OCI-LY7 (cell line): ENCODE data around the gene IGF1R. TPM values are rescaled to one million over a fixed set of nuclear protein-coding genes. Genes with fewer than 3 reads are reported as not detected.

Source experiments
- BruUV-seq: library from RNA; stranded (reverse); fragments of 400-500 nt; replicated peaks from 2 replicates; lab custom pipeline; 2021; lab: Mats Ljungman, UMichigan
- CTCF ChIA-PET: fragments of 300-600 bp; sonication (Branson Sonifier 250); formaldehyde crosslinking; loops from one replicate; lab custom pipeline; 2022; ENCODE audit warnings: antibody characterized with exemption; ENCODE audit not compliant: unreplicated experiment; lab: Charles Lee
- POLR2A ChIA-PET: fragments of 300-600 bp; sonication (Branson Sonifier 250); formaldehyde crosslinking; loops from one replicate; lab custom pipeline; 2022; ENCODE audit warnings: antibody characterized with exemption; lab: Charles Lee
- DNase-seq: peaks from one replicate; pipeline ENCODE4 v3.0.0-alpha.2; 2015; ENCODE audit warnings: low spot score
- H2AFZ ChIP-seq: fragments of 200-600 bp; sonication (generic), shearing (Covaris generic); 2 replicates; pipeline ENCODE4 v1.6.1; 2014; ENCODE audit warnings: mild to moderate bottlenecking, antibody characterized with exemption, low read length, moderate library complexity
- H3K27ac ChIP-seq: fragments of 200-600 bp; sonication (generic); 2 replicates; pipeline ENCODE4 v1.5.1; 2014; ENCODE audit warnings: mixed run types, low read depth, mild to moderate bottlenecking, moderate library complexity, low read length, inconsistent platforms; ENCODE audit not compliant: poor library complexity, severe bottlenecking
- H3K36me3 ChIP-seq: fragments of 200-600 bp; sonication (generic); 2 replicates; pipeline ENCODE4 v1.6.1; 2014; ENCODE audit warnings: mild to moderate bottlenecking, antibody characterized with exemption, low read length, moderate library complexity, mixed read lengths; ENCODE audit not compliant: insufficient read depth
- H3K4me1 ChIP-seq: fragments of 200-600 bp; sonication (generic); 2 replicates; pipeline ENCODE4 v1.5.1; 2014; ENCODE audit warnings: mild to moderate bottlenecking, low read length; ENCODE audit not compliant: insufficient read depth, poor library complexity, severe bottlenecking
- H3K4me2 ChIP-seq: fragments of 200-600 bp; sonication (generic); 2 replicates; pipeline ENCODE4 v1.6.1; 2014; ENCODE audit warnings: mild to moderate bottlenecking, low read length
- H3K4me3 ChIP-seq: fragments of 200-600 bp; sonication (generic); 2 replicates; pipeline ENCODE4 v1.5.1; 2014; ENCODE audit warnings: mild to moderate bottlenecking, low read depth, low read length; ENCODE audit not compliant: poor library complexity, severe bottlenecking
- H3K79me2 ChIP-seq: fragments of 200-600 bp; sonication (generic); 2 replicates; pipeline ENCODE4 v1.6.1; 2016; ENCODE audit warnings: low read depth, mild to moderate bottlenecking, low read length, moderate library complexity, mixed read lengths; ENCODE audit not compliant: insufficient read depth
- H3K9me2 ChIP-seq: fragments of 200-600 bp; sonication (generic); 2 replicates; pipeline ENCODE4 v1.6.1; 2016; ENCODE audit warnings: mild to moderate bottlenecking, low read length, mixed read lengths; ENCODE audit not compliant: insufficient read depth
- H3K9me3 ChIP-seq: fragments of 200-600 bp; sonication (generic); 2 replicates; pipeline ENCODE4 v1.6.1; 2014; ENCODE audit warnings: mild to moderate bottlenecking, mixed run types, low read length, mixed read lengths
- H4K20me1 ChIP-seq: fragments of 200-600 bp; sonication (generic); 2 replicates; pipeline ENCODE4 v1.6.1; 2014; ENCODE audit warnings: mild to moderate bottlenecking, antibody characterized with exemption, low read length, moderate library complexity, mixed read lengths; ENCODE audit not compliant: insufficient read depth
- EZH2phosphoT487 ChIP-seq: fragments of 200-600 bp; sonication (generic); IDR thresholded peaks from 2 replicates; pipeline ENCODE4 v1.6.1; 2018; ENCODE audit warnings: low read depth, borderline replicate concordance, mild to moderate bottlenecking, mixed run types, antibody characterized with exemption, low read length, moderate library complexity, mixed read lengths
- intact Hi-C: fragments of 100-400 bp; cut with micrococcal nuclease; formaldehyde crosslinking; loops from one replicate; pipeline ENCODE4 v1.10.0; 2022; ENCODE audit not compliant: unreplicated experiment
- total RNA-seq, 2 experiments: library from RNA; depleted of rRNA in 1 of 2; stranded (reverse); fragments of >200 nt in 1 of 2; shearing (Covaris generic) in 1 of 2; gene quantifications; 2 replicates each; pipeline ENCODE4 v1.2.3, GENCODE V29; 2014 to 2022
- TF ChIP-seq, protein P1 (sequence below): fragments of 200-600 bp; sonication (generic); conservative IDR thresholded peaks from 2 replicates; pipeline ENCODE4 v1.5.1; 2014; ENCODE audit warnings: mild to moderate bottlenecking, antibody characterized with exemption, low read length, moderate library complexity, mixed read lengths

Gene IGF1R
- total RNA-seq, 2 experiments from 2014 or later = 26.5 to 29.1 TPM

DNA sequence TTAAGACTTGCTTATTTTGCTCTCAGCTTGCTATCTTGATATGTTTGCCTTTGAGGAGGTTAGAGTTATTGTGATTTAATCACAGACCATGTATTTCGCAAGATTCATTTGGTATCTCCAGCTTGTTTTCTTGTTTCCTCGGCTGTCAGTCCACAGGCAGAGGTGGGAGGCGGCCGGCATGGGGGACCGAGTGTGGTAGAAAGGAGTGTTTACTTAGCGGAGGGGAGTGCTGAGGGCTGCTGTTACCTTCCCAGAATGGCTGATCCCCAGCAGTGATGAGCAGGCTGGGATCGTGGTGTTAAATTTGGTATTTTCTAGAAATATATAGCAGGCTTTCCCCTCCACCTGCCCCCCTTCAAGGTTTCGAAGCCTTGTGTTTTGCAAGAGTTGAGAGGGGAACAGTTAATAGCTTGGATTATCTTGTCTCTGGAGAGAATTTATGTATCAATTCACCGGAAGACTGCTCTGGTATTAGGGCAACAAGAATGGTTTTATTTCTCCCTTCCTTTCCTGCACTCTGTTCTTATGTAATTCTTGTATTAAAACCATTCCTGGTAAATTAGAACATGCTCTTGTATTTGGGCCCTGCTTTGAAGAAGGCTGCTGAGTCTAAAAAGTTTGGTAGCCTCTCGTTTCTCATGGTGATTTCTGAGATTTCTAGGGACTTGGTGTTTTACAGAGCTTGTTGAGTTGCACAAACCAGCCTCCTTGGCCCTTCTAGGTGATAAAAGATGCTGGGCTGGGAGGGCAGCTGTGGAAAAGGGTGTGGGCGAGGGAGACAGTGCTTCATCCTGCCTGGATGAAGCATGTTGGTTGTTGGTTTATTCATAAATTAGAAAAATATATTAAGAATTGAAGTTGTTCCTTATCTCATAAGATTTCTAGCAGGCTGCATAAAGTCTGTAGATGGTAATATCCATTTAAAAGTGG is 151.4 kb downstream of the IGF1R start:
- no peaks in the 10 kb centered on the region; the same call in 1 of the 2 replicates for H4K20me1 ChIP-seq
- no peaks in the 10 kb centered on the region for H3K9me2 ChIP-seq
- H3K4me3 ChIP-seq = no peak overlapping the region
- POLR2A ChIA-PET = interaction anchor here (0.8 to 1.5 kb wide), 3 partner anchors 8 to 27 kb away, joined by 3 to 4 read pairs (median 3); no protein-coding TSS in a partner anchor
- intact Hi-C loops = no loop called here
- H2AFZ ChIP-seq = no peak overlapping the region
- TF ChIP-seq, protein P1, sequence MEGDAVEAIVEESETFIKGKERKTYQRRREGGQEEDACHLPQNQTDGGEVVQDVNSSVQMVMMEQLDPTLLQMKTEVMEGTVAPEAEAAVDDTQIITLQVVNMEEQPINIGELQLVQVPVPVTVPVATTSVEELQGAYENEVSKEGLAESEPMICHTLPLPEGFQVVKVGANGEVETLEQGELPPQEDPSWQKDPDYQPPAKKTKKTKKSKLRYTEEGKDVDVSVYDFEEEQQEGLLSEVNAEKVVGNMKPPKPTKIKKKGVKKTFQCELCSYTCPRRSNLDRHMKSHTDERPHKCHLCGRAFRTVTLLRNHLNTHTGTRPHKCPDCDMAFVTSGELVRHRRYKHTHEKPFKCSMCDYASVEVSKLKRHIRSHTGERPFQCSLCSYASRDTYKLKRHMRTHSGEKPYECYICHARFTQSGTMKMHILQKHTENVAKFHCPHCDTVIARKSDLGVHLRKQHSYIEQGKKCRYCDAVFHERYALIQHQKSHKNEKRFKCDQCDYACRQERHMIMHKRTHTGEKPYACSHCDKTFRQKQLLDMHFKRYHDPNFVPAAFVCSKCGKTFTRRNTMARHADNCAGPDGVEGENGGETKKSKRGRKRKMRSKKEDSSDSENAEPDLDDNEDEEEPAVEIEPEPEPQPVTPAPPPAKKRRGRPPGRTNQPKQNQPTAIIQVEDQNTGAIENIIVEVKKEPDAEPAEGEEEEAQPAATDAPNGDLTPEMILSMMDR = no peak
- no peak for TF ChIP-seq EZH2phosphoT487
- no TSS peak for BruUV-seq
- no peak overlapping the region for H3K27ac ChIP-seq
- no peak overlapping the region for H3K4me2 ChIP-seq
- no peaks in the 10 kb centered on the region for H3K9me3 ChIP-seq
- no peaks in the 10 kb centered on the region for H3K4me1 ChIP-seq
- H3K79me2 ChIP-seq = no peaks in the 10 kb centered on the region
- no peak for DNase-seq
- CTCF ChIA-PET = no interaction called here
- no peaks in the 10 kb centered on the region for H3K36me3 ChIP-seq

DNA sequence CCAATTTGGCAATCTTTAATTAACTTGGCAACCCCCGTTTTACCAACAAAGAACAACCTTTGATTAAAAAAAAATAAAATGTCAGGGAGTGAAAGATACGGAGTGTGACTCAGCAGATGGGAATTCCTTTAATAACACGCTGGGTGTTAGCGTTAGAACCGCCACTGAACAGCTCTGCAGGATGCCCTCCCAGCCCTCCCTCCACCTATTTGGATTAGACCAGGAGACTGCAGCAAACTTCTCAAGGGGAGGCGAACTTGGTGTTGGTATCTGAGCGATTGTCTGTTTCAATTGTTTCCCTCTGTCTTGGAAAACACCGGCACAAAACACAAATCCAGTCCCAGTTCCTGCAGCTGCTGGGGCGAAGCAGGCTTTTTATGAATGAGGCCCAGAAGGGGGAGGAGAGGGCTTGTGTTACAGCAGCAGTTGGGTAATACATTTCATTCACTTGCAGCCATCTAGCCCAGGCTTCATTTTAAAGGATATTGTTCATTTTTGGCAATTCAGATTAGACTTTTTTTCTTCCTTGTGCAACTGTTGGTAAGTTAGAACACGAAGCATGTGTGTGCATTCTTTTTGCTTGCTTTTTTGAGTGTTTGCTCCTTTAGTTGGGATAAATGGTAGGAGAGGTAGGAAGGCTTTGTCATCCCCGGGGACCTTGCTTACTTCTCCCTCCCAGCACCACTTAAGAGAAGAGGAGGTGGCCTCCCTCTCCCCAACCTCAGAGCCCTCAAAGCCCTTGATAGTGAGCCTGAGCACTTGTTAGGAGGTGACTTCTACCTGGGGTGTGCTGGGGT is 152.3 kb downstream of the IGF1R start:
- CTCF ChIA-PET = no interaction called here
- Histone ChIP-seq H4K20me1 (no peaks in the 10 kb centered on the region; the same call in 1 of the 2 replicates), H3K36me3 (no peaks in the 10 kb centered on the region), H3K4me1 (no peaks in the 10 kb centered on the region), H3K79me2 (no peaks in the 10 kb centered on the region), H3K9me3 (no peaks in the 10 kb centered on the region), H2AFZ (no peak overlapping the region), H3K27ac (no peak overlapping the region), H3K4me2 (no peak overlapping the region), H3K9me2 (no peaks in the 10 kb centered on the region), H3K4me3 (no peak overlapping the region)
- no TSS peak for BruUV-seq
- POLR2A ChIA-PET = interaction anchor here (0.8 kb wide), 1 partner anchor 28 kb away, joined by 3 read pairs; no protein-coding TSS in a partner anchor
- intact Hi-C loops = no loop called here
- no peak for TF ChIP-seq EZH2phosphoT487
- TF ChIP-seq, protein P1 = no peak
- DNase-seq = no peak
